ENCODE data around the gene CAT.
A peak's percentile ranks its signal among the peaks of the same experiment; 100 is the strongest.

CAT gene

DNA sequence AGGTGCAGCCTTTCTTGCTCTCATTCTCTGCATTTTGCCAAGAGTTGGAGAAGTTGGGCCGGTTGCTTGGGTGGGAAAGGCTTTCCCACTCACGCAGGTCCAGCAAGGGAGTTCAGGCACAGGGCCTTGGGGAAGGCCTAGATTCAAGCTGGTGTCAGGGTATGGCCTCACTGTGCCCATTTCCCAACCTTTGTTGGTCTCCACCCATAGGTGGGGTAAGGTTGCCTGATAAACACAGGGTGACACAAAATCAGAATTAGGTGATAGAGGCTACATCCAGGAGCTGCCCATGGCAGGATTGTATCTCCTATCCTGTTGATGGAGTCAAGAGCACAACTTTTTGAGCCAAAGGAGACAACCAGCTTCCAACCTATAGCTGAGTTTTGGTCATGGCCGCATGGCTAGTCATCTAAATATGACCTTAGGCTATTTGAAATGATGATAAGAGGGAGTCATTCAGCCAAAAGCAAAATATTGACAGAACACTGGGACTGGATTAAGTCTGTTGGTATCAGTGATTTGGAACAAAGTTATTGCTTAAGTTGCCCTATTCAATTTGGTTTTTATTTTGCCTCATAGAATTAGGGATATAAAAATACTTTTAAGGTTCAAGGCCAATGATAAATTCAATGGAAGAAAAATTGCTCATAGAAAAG is 20.9 kb downstream of the CAT start:
- no peak for DNase-seq
- TF ChIP-seq, protein P1, sequence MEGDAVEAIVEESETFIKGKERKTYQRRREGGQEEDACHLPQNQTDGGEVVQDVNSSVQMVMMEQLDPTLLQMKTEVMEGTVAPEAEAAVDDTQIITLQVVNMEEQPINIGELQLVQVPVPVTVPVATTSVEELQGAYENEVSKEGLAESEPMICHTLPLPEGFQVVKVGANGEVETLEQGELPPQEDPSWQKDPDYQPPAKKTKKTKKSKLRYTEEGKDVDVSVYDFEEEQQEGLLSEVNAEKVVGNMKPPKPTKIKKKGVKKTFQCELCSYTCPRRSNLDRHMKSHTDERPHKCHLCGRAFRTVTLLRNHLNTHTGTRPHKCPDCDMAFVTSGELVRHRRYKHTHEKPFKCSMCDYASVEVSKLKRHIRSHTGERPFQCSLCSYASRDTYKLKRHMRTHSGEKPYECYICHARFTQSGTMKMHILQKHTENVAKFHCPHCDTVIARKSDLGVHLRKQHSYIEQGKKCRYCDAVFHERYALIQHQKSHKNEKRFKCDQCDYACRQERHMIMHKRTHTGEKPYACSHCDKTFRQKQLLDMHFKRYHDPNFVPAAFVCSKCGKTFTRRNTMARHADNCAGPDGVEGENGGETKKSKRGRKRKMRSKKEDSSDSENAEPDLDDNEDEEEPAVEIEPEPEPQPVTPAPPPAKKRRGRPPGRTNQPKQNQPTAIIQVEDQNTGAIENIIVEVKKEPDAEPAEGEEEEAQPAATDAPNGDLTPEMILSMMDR (IDR thresholded peaks at IDR 0.05; ENCODE audit: low read depth, low read length) = no peak
- Histone ChIP-seq H3K36me3 (no peaks in the 10 kb centered on the region; the same call in 1 of the 2 replicates), H3K27me3 (no peaks in the 10 kb centered on the region), H3K4me3 (ENCODE audit: low read depth, low read length) (no peak overlapping the region), H3K9me3 (no peaks in the 10 kb centered on the region), H3K4me1 (no peaks in the 10 kb centered on the region)

DNA sequence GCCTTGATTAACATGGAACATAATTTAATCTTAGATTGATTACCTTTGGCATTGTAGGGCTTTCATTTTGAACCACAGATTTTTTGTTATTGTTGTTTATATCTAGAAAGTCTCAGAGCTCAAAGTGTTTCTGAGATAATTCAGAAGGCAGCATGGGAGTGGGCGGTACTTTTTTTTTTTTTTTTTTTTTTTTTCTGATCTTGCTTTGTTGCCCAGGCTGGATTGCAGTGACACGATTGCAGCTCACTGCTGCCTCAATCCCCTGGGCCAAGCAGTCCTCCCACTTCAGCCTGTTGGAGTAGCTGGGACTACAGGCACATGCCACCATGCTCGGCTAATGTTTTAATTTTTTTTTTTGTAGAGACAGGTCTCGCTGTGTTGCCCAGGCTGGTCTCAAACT is 21.5 kb downstream of the CAT start:
- TF ChIP-seq, protein P1 (IDR thresholded peaks at IDR 0.05; ENCODE audit: low read depth, low read length) = no peak
- no peaks in the 10 kb centered on the region for H3K4me1 ChIP-seq
- no peaks in the 10 kb centered on the region for H3K36me3 ChIP-seq
- no peaks in the 10 kb centered on the region for H3K9me3 ChIP-seq
- no peak overlapping the region for H3K4me3 ChIP-seq (ENCODE audit: low read depth, low read length)
- no peak for DNase-seq
- no peaks in the 10 kb centered on the region for H3K27me3 ChIP-seq

DNA sequence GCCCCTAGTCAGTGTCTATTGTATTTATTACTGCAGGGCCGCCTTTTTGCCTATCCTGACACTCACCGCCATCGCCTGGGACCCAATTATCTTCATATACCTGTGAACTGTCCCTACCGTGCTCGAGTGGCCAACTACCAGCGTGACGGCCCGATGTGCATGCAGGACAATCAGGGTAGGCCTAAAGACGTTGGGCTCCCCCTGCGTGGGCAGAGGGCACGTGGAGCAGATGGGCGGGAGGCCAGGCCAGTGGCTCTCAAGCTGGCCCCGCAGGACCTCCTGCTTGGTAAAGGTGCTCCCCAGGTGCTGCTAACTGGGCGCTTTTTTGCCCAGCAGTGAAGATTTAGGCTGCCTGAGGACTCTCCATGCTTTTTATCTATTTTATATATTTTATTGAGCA is 22.5 kb downstream of the CAT start:
- no peaks in the 10 kb centered on the region for H3K36me3 ChIP-seq
- no peaks in the 10 kb centered on the region for H3K27me3 ChIP-seq

DNA sequence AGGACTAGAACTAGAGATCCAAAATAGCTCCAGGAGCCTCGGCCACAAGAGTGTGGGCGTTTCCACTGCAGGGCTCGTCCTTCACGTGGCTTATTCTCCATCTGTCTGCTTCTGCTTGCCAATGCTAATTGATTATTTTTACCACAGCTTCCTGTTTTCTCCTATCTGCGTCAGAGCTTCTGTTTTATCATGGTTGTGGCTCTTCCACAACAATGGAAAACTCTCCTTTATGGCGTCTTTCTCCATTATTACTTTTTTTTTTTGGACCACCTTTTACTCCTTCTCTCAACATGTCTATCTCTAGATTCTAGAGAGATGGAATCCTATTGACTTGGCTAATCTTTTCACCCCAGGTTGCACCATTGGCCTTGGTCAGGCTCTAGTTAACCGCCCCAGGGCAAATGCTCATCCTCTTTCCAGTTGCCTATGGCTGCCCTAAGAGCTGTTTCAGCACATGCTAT is 25.9 kb downstream of the CAT start:
- TF ChIP-seq, protein P1 (IDR thresholded peaks at IDR 0.05; ENCODE audit: low read depth, low read length) = no peak
- H3K4me3 ChIP-seq (ENCODE audit: low read depth, low read length) = no peak overlapping the region
- no peaks in the 10 kb centered on the region for H3K36me3 ChIP-seq
- H3K27me3 ChIP-seq = no peaks in the 10 kb centered on the region
- no peaks in the 10 kb centered on the region for H3K4me1 ChIP-seq
- no peaks in the 10 kb centered on the region for H3K9me3 ChIP-seq
- no peak for DNase-seq

More for the DNA sequence above, 22.5 kb downstream of the CAT start:
- Histone ChIP-seq H3K9me3 (no peaks in the 10 kb centered on the region), H3K4me1 (no peaks in the 10 kb centered on the region), H3K4me3 (ENCODE audit: low read depth, low read length) (no peak overlapping the region)
- no peak for DNase-seq
- TF ChIP-seq, protein P1 (IDR thresholded peaks at IDR 0.05; ENCODE audit: low read depth, low read length) = no peak

DNA sequence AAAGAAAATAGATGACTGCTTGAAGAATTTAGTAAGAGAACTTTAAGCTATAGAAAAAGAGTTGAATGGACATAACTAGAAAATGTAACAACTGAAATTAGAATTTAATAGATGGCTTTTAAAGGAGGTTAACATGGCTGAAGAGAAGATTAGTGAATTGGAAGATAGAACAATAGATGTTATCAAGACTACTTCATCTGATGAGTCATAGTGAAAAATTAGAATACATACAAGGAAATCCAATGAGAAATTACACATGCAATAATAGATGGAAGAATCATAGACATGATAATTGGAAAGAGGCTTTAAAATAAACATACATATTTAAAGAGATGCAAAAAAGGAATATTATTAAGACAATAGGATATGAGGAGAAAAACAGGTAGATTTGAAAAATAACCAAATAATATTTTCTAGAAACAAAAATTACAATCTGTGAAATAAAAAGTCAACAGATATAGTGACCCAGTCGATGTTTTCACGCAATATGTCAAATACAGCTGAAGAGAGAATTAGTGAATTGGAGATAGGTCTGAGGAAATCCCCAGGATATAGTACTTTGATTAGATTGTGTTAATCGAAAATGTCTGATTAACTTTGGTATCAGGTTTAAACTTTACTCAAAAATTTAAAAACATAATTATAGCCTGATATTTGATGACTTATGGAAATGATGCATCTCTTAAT is 28.2 kb downstream of the CAT start:
- H3K4me3 ChIP-seq (ENCODE audit: low read depth, low read length) = no peak overlapping the region
- H3K27me3 ChIP-seq = no peaks in the 10 kb centered on the region
- no peaks in the 10 kb centered on the region for H3K4me1 ChIP-seq
- TF ChIP-seq, protein P1 (IDR thresholded peaks at IDR 0.05; ENCODE audit: low read depth, low read length) = no peak
- no peaks in the 10 kb centered on the region for H3K9me3 ChIP-seq
- no peaks in the 10 kb centered on the region for H3K36me3 ChIP-seq
- DNase-seq = no peak

DNA sequence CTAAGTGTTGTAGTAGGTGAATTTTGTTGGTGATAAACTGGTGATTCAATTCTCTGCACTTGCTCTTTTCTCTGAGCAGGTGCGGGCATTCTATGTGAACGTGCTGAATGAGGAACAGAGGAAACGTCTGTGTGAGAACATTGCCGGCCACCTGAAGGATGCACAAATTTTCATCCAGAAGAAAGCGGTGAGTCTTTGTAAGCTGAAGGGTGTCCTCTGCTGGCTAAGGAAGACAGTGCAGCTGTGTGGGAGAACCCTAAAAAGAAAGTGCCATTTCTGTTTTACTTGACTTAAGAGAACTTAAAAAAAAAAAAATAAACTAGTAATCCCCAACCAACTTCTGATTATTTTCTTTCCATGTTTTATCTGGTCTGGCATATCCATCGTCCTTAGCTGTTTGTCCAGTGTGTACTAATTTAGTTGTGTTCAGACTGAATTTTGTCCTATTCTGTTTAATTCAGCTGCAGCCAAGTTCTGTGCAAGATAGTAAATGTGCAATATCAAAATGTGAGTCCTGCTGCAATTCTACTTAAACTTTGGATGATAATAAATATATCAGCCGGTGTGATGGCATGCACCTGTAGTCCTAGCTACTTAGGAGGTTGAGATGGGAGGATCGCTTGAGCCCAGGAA is 29.6 kb downstream of the CAT start:
- TF ChIP-seq, protein P1 (IDR thresholded peaks at IDR 0.05; ENCODE audit: low read depth, low read length) = peak; percentile 64
- no peaks in the 10 kb centered on the region for H3K4me1 ChIP-seq
- no peaks in the 10 kb centered on the region for H3K9me3 ChIP-seq
- H3K4me3 ChIP-seq (ENCODE audit: low read depth, low read length) = no peak overlapping the region
- DNase-seq = peak; percentile 11
- H3K27me3 ChIP-seq = no peaks in the 10 kb centered on the region
- no peaks in the 10 kb centered on the region for H3K36me3 ChIP-seq

Measured in BE2C (cell line).